Measurements from ENCODE around the gene OLIG2. TPM values are rescaled to one million over a fixed set of nuclear protein-coding genes. Genes with fewer than 3 reads are reported as not detected.

Gene OLIG2
- total RNA-seq, 1 donor from 2014 or later: not detected

DNA sequence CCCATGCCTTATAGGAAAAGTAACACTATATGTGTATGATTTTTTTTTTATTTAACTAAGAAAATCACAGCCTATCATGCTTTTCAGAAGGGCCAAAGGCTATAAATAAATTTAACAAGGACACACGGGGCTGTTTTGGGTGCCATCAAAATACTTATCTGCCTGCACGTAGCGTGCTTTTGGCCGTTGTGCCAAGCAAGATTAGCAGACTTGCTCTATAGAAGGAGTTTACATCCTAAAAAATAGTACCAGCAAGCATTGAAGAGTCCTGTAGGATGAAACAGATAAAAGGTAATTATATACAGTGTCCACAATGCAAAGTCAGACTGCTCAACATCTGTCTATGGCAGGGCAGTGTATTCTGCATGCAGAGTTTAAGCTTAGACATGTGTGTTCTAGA lies 47.9 kb downstream of the OLIG2 start:
- TF ChIP-seq, protein P1, sequence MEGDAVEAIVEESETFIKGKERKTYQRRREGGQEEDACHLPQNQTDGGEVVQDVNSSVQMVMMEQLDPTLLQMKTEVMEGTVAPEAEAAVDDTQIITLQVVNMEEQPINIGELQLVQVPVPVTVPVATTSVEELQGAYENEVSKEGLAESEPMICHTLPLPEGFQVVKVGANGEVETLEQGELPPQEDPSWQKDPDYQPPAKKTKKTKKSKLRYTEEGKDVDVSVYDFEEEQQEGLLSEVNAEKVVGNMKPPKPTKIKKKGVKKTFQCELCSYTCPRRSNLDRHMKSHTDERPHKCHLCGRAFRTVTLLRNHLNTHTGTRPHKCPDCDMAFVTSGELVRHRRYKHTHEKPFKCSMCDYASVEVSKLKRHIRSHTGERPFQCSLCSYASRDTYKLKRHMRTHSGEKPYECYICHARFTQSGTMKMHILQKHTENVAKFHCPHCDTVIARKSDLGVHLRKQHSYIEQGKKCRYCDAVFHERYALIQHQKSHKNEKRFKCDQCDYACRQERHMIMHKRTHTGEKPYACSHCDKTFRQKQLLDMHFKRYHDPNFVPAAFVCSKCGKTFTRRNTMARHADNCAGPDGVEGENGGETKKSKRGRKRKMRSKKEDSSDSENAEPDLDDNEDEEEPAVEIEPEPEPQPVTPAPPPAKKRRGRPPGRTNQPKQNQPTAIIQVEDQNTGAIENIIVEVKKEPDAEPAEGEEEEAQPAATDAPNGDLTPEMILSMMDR (IDR thresholded peaks at IDR 0.05; ENCODE audit: insufficient read depth, low read length, poor library complexity, severe bottlenecking): no peak
- Histone ChIP-seq H3K27me3 (ENCODE audit: control insufficient read depth, insufficient read depth, low read length) (peaks cover 81% of the 10 kb centered on the region), H3K36me3 (ENCODE audit: control insufficient read depth, insufficient read depth, low read length) (no peaks in the 10 kb centered on the region), H3K4me3 (ENCODE audit: low read depth, low read length) (no peak overlapping the region)
- no peak for DNase-seq (ENCODE audit: low read depth)

DNA sequence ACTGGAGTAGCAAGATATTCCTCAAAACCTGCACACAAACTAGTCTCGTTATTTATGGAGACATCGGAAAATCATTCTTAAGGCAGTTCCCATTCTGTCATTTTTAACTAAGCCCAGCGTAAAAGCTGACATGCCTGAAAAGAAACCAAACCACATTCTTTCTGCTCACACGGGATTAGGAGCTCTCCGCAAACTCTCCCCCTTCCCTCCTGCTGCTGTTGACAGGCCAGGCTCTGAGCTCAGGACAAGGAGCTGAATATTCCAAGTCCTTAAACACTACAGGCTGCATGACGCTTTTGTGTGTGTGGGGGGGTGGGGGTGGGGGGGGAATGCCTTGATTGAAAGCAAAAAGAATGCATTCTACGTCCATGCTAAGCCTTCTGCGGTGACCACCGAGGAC lies 49.4 kb downstream of the OLIG2 start:
- no peak for DNase-seq (ENCODE audit: low read depth)
- Histone ChIP-seq H3K4me3 (ENCODE audit: low read depth, low read length) (no peak overlapping the region), H3K27me3 (ENCODE audit: control insufficient read depth, insufficient read depth, low read length) (peaks cover 66% of the 10 kb centered on the region), H3K36me3 (ENCODE audit: control insufficient read depth, insufficient read depth, low read length) (no peaks in the 10 kb centered on the region)
- TF ChIP-seq, protein P1 (IDR thresholded peaks at IDR 0.05; ENCODE audit: insufficient read depth, low read length, poor library complexity, severe bottlenecking): no peak

DNA sequence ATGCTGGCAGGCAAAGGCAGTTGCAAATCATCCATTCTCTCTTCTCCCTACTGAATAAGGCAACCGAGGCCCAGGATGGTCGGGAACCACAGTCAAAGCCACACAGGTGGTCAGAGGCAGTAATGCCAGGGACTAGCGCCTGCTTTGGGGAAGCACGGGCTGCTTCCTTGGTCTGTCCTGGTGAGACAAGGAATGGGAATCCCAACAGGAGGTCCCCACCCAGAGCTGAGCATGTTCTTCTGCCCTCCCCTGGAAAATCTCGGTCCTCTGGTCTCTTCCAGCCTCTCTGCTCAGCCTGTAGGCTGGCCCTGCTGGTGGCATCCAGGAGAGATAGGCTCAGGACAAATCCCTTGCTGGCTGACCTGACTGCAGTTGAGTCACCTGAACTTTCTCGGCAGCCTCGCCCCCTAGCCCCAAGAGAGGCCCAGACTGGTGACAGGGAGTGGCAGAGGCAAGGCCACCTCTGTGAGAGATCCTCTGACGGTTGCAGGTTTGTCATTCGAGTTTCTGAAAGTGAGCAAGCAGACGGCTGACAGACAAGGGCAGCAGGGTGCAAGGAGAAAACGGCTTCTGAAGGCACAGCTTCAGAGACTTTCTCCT lies 50.0 kb downstream of the OLIG2 start:
- no peak for DNase-seq (ENCODE audit: low read depth)
- TF ChIP-seq, protein P1 (IDR thresholded peaks at IDR 0.05; ENCODE audit: insufficient read depth, low read length, poor library complexity, severe bottlenecking): no peak
- Histone ChIP-seq H3K36me3 (ENCODE audit: control insufficient read depth, insufficient read depth, low read length) (no peaks in the 10 kb centered on the region), H3K27me3 (ENCODE audit: control insufficient read depth, insufficient read depth, low read length) (peaks cover 61% of the 10 kb centered on the region), H3K4me3 (ENCODE audit: low read depth, low read length) (no peak overlapping the region)

DNA sequence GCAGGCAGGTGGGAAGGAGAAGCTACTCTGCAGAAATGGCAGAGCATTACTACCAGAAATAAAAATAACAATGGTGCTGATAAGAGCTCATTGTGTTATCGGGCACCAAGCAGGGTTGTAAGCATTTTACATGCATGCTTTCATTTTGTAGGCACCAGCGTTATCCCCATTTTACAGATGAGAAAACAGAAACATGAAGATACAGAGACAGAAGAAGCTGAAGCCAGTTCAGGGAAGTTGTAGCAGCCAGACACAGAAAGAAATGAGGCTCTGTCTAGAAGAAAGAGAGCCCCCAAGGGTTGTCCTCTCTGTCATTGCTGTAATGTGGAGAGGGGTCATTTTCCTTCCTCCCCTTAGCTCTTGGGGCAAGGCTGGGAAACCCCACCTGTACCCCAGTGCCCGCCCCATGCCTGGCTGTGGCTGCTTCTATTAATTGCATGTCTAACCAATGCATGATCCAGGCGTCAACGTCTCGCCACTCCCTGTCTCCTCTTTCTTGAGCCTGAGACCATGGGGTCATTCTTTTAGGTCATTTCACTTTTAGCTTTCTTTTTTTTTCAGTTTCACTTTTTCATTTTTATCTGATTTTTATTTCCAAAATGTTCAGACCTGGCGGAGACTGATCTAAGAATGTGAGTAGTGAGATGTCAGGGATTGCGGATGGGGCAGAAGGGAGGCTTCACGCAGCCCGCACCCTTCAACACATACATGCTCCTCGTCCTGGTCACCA lies 51.0 kb downstream of the OLIG2 start:
- H3K4me3 ChIP-seq (ENCODE audit: low read depth, low read length): no peak overlapping the region
- peaks cover 51% of the 10 kb centered on the region for H3K27me3 ChIP-seq (ENCODE audit: control insufficient read depth, insufficient read depth, low read length)
- TF ChIP-seq, protein P1 (IDR thresholded peaks at IDR 0.05; ENCODE audit: insufficient read depth, low read length, poor library complexity, severe bottlenecking): no peak
- DNase-seq (ENCODE audit: low read depth): no peak
- H3K36me3 ChIP-seq (ENCODE audit: control insufficient read depth, insufficient read depth, low read length): no peaks in the 10 kb centered on the region

Other genes with a start within 250 kb of the OLIG2 start
- not detected in 2 replicates for gene OLIG1, start 44.2 kb downstream of the OLIG2 start, total RNA-seq
- 16.4 and 23.6 TPM in 2 replicates for gene IFNAR2, start 204.0 kb downstream of the OLIG2 start, total RNA-seq
- gene IL10RB, start 240.4 kb downstream of the OLIG2 start, total RNA-seq: 13.6 and 13.9 TPM in 2 replicates